IMR-90 (cell line): Measurements from ENCODE around the gene LMNB1. TPM values are rescaled to one million over a fixed set of nuclear protein-coding genes. Genes with fewer than 3 reads are reported as not detected.
A peak's percentile ranks its signal among the peaks of the same experiment; 100 is the strongest.

Experiments used
- ATAC-seq: fragments of 200-7000 bp; cut with Tn5 transposase; 2 replicates; pipeline ENCODE4 v1.9.1; 2020; ENCODE audit warnings: low read depth, mild to moderate bottlenecking, moderate library complexity
- BruUV-seq: library from RNA; stranded (reverse); fragments of 400-500 nt; replicated peaks from 2 replicates; lab custom pipeline; 2021; lab: Mats Ljungman, UMichigan
- CTCF ChIA-PET: fragments of 300-600 bp; formaldehyde crosslinking; extraction: SDS; loops from one replicate; lab custom pipeline; 2021; ENCODE audit warnings: antibody characterized with exemption; lab: Yijun Ruan, JAX
- POLR2A ChIA-PET: fragments of 300-600 bp; sonication (Branson Sonifier 250); formaldehyde crosslinking; loops from one replicate; lab custom pipeline; 2022; ENCODE audit warnings: antibody characterized with exemption; ENCODE audit not compliant: unreplicated experiment; lab: Charles Lee
- DNase-seq: peaks from one replicate; pipeline ENCODE4 v3.0.0; 2013
- H2AFZ ChIP-seq: replicated peaks from 2 replicates; pipeline ENCODE3; 2013; ENCODE audit warnings: low read length, mild to moderate bottlenecking; ENCODE audit not compliant: poor library complexity
- H2AK5ac ChIP-seq: 2 replicates; pipeline ENCODE4 v1.6.1; 2013; ENCODE audit warnings: low read depth, low read length, inconsistent platforms
- H2AK9ac ChIP-seq: replicated peaks from 2 replicates; pipeline ENCODE3; 2013; ENCODE audit warnings: mild to moderate bottlenecking, low read depth, low read length, moderate library complexity; ENCODE audit not compliant: poor library complexity
- H2BK120ac ChIP-seq: 2 replicates; pipeline ENCODE4 v1.6.1; 2013; ENCODE audit warnings: low read depth, low read length, inconsistent platforms
- H2BK15ac ChIP-seq: 3 replicates; pipeline ENCODE4 v1.6.1; 2013; ENCODE audit warnings: low read depth, low read length, inconsistent platforms
- H2BK20ac ChIP-seq: 2 replicates; pipeline ENCODE4 v1.6.1; 2013; ENCODE audit warnings: low read depth, mild to moderate bottlenecking, inconsistent platforms, low read length, moderate library complexity
- H2BK5ac ChIP-seq: 2 replicates; pipeline ENCODE4 v1.6.1; 2013; ENCODE audit warnings: mild to moderate bottlenecking, low read depth, low read length, inconsistent platforms; ENCODE audit not compliant: poor library complexity, severe bottlenecking
- H3K14ac ChIP-seq: replicated peaks from 2 replicates; pipeline ENCODE4 v1.6.1; 2013; ENCODE audit warnings: low read depth, low read length, inconsistent platforms
- H3K18ac ChIP-seq: 2 replicates; pipeline ENCODE4 v1.6.1; 2013; ENCODE audit warnings: low read depth, low read length, control low read depth
- H3K23ac ChIP-seq: 2 replicates; pipeline ENCODE4 v1.6.1; 2013; ENCODE audit warnings: low read depth, low read length, inconsistent platforms
- H3K27ac ChIP-seq: 2 replicates; pipeline ENCODE4 v1.5.1; 2013; ENCODE audit warnings: mild to moderate bottlenecking, control low read depth, low read length; ENCODE audit not compliant: insufficient read depth
- H3K27me3 ChIP-seq: 2 replicates; pipeline ENCODE4 v1.6.1; 2013; ENCODE audit warnings: low read length; ENCODE audit not compliant: control insufficient read depth, insufficient read depth
- H3K36me3 ChIP-seq: 2 replicates; pipeline ENCODE4 v1.6.1; 2013; ENCODE audit warnings: low read length, mixed read lengths; ENCODE audit not compliant: control insufficient read depth, insufficient read depth
- H3K4ac ChIP-seq: 2 replicates; pipeline ENCODE4 v1.6.1; 2013; ENCODE audit warnings: low read depth, low read length, inconsistent platforms
- H3K4me1 ChIP-seq: 2 replicates; pipeline ENCODE4 v1.6.1; 2013; ENCODE audit warnings: low read length, mixed read lengths; ENCODE audit not compliant: control insufficient read depth, insufficient read depth
- H3K4me2 ChIP-seq: 2 replicates; pipeline ENCODE4 v1.6.1; 2013; ENCODE audit warnings: low read depth, mild to moderate bottlenecking, control low read depth, low read length, moderate library complexity
- H3K4me3 ChIP-seq: 2 replicates; pipeline ENCODE4 v1.5.1; 2013; ENCODE audit warnings: low read depth, mild to moderate bottlenecking, control low read depth, low read length, moderate library complexity; ENCODE audit not compliant: insufficient read depth
- H3K56ac ChIP-seq: 2 replicates; pipeline ENCODE4 v1.6.1; 2013; ENCODE audit warnings: low read length, inconsistent platforms; ENCODE audit not compliant: insufficient read depth; ENCODE audit errors: extremely low read depth
- H3K79me1 ChIP-seq, 2 experiments: 2 replicates each; pipeline ENCODE4 v1.6.1; 2013; ENCODE audit warnings: low read length in 2 of 2, inconsistent platforms in 1 of 2, low read depth in 1 of 2
- H3K9ac ChIP-seq: 2 replicates; pipeline ENCODE4 v1.6.1; 2013; ENCODE audit warnings: low read depth, low read length, control low read depth
- H3K9me1 ChIP-seq: 2 replicates; pipeline ENCODE4 v1.6.1; 2013; ENCODE audit warnings: low read length, inconsistent platforms; ENCODE audit not compliant: insufficient read depth
- H3K9me3 ChIP-seq: 2 replicates; pipeline ENCODE4 v1.6.1; 2013; ENCODE audit warnings: low read length; ENCODE audit not compliant: control insufficient read depth, insufficient read depth
- H4K20me1 ChIP-seq: 2 replicates; pipeline ENCODE4 v1.6.1; 2013; ENCODE audit warnings: low read length, inconsistent platforms; ENCODE audit not compliant: insufficient read depth
- H4K5ac ChIP-seq: 2 replicates; pipeline ENCODE4 v1.6.1; 2013; ENCODE audit warnings: mild to moderate bottlenecking, low read depth, low read length, control low read depth
- H4K8ac ChIP-seq, 2 experiments: 2 replicates each; pipeline ENCODE4 v1.6.1; 2013; ENCODE audit warnings: low read depth in 2 of 2, low read length in 2 of 2, control low read depth in 1 of 2, inconsistent platforms in 1 of 2
- H4K91ac ChIP-seq: 2 replicates; pipeline ENCODE4 v1.6.1; 2013; ENCODE audit warnings: low read depth, low read length, inconsistent platforms; ENCODE audit not compliant: insufficient read depth
- CEBPB ChIP-seq: IDR thresholded peaks from 2 replicates; pipeline ENCODE4 v1.6.1; 2012; ENCODE audit warnings: low read depth, low read length, improper control_type of control experiment
- CHD1 ChIP-seq: IDR thresholded peaks from 2 replicates; pipeline ENCODE4 v1.6.1; 2012; ENCODE audit warnings: low read depth, low read length, improper control_type of control experiment
- CTCF ChIP-seq: conservative IDR thresholded peaks from 2 replicates; pipeline ENCODE4 v1.5.1; 2012; ENCODE audit warnings: mild to moderate bottlenecking, low read depth, low read length, improper control_type of control experiment
- FOS ChIP-seq: fragments of 150-350 bp; IDR thresholded peaks from 2 replicates; pipeline ENCODE4 v1.6.1; 2016; ENCODE audit warnings: low read depth, low read length
- MXI1 ChIP-seq: IDR thresholded peaks from 2 replicates; pipeline ENCODE4 v1.6.1; 2012; ENCODE audit warnings: low read depth, mild to moderate bottlenecking, low read length, moderate library complexity, borderline replicate concordance
- NFE2L2 ChIP-seq: fragments of 150-350 bp; IDR thresholded peaks from 2 replicates; pipeline ENCODE4 v1.6.1; 2016; ENCODE audit warnings: low read depth, mild to moderate bottlenecking, low read length
- POLR2A ChIP-seq: IDR thresholded peaks from 2 replicates; pipeline ENCODE4 v1.6.1; 2012; ENCODE audit warnings: mild to moderate bottlenecking, low read depth, low read length
- RAD21 ChIP-seq: IDR thresholded peaks from 2 replicates; pipeline ENCODE4 v1.6.1; 2012; ENCODE audit warnings: low read length, improper control_type of control experiment
- WGBS, 2 experiments: methylation state at CpG; one replicate each; pipeline versions ENCODE4 v1.1.5 to v1.1.7; 2013; ENCODE audit warnings: missing lambda C conversion rate in 2 of 2; ENCODE audit not compliant: insufficient read length in 1 of 2; ENCODE audit errors: extremely low coverage in 2 of 2; 5-methylcytosine and 5-hydroxymethylcytosine counted together
- dilution Hi-C: fragments of 300-500 bp; cut with HindIII; formaldehyde crosslinking; loops from one replicate; pipeline ENCODE4 v1.14.3; 2018; ENCODE audit warnings: low sequenced_read_pairs; ENCODE audit not compliant: unreplicated experiment
- in situ Hi-C: fragments of 300-500 bp; cut with MboI; formaldehyde crosslinking; loops from 3 replicates; pipeline ENCODE4 v1.14.3; 2019; ENCODE audit warnings: low sequenced_read_pairs, inconsistent platforms, mixed read lengths
- intact Hi-C: fragments of 100-400 bp; cut with micrococcal nuclease; formaldehyde crosslinking; loops from 2 replicates; pipeline ENCODE4 v1.10.0; 2022
- polyA plus RNA-seq, 3 experiments: library from polyadenylated mRNA; depleted of rRNA; stranded (reverse); fragments of >200 nt; gene quantifications; 2 replicates each; pipeline ENCODE4 v1.2.3, GENCODE V29; 2012; ENCODE audit warnings: low replicate concordance in 1 of 3
- total RNA-seq: library from RNA; depleted of rRNA; stranded (reverse); fragments of >200 nt; gene quantifications from 2 replicates; pipeline ENCODE4 v1.2.3, GENCODE V29; 2012

LMNB1 gene
- total and polyA plus RNA-seq, 2 of the 4 experiments (the other 2 are of a cell fraction) = 36.0 to 53.6 TPM

- no peak overlapping the region; the same call in 1 of the 2 replicates for H3K56ac ChIP-seq
- DNase-seq = peak; percentile 65
- peak overlapping the region; percentile 41; the same call in 1 of the 2 replicates for H3K18ac ChIP-seq
- peaks cover 9% of the 10 kb centered on the region for H3K9me1 ChIP-seq
- H3K9me3 ChIP-seq = no peaks in the 10 kb centered on the region
- H3K4ac ChIP-seq = peak overlapping the region; percentile 60
- no CpG with 5 or more reads among the region's 2 CpGs for WGBS, 2 experiments
- no peak overlapping the region for H3K4me3 ChIP-seq
- H3K23ac ChIP-seq = no peak overlapping the region
- H2AK5ac ChIP-seq = peak overlapping the region; percentile 33; the same call in 1 of the 2 replicates
- no TSS peak for BruUV-seq
- ChIA-PET CTCF (interaction anchor here (0.7 to 1.1 kb wide), 3 partner anchors 9 to 13 kb away, joined by 3 to 4 read pairs (median 4); no protein-coding TSS in a partner anchor), POLR2A (no interaction called here)
- in situ Hi-C loops = loop anchor here (25.0 kb wide), 1 partner anchor 697 kb away; the partner anchor contains the start of gene PRRC1
- H3K9ac ChIP-seq = no peak overlapping the region
- dilution Hi-C loops = no loop called here
- no peak overlapping the region for H3K4me2 ChIP-seq
- no peaks in the 10 kb centered on the region for H3K27me3 ChIP-seq
- peaks cover 10% of the 10 kb centered on the region for H3K4me1 ChIP-seq
- no peaks in the 10 kb centered on the region for H4K20me1 ChIP-seq
- no peak overlapping the region for H2AK9ac ChIP-seq
- H2BK120ac ChIP-seq = peak overlapping the region; percentile 79
- no peak overlapping the region; the same call in 1 of the 2 replicates for H4K91ac ChIP-seq
- H3K27ac ChIP-seq = peak overlapping the region; percentile 48; the same call in 1 of the 2 replicates
- peaks cover 29 to 48% of the 10 kb centered on the region in 2 experiments for H3K79me1 ChIP-seq
- H4K5ac ChIP-seq = no peak overlapping the region; the same call in 1 of the 2 replicates
- H3K36me3 ChIP-seq = peaks cover 4% of the 10 kb centered on the region; the same call in 1 of the 2 replicates
- peak overlapping the region; percentile 65 for H2BK5ac ChIP-seq
- H3K14ac ChIP-seq = 0 out of 2 replicates have a peak overlapping the region, but pooled peaks have one; percentile 31
- no peak for ATAC-seq
- H4K8ac ChIP-seq = peak overlapping the region in 1 of 2 experiments; percentile 26; a peak in 2 of 4 replicates
- 0 out of 2 replicates have a peak overlapping the region, but pooled peaks have one; percentile 69 for H2BK20ac ChIP-seq
- no peak overlapping the region for H2AFZ ChIP-seq
- no peak overlapping the region for H2BK15ac ChIP-seq
- intact Hi-C loops = no loop called here
- no peak for TF ChIP-seq CHD1
- TF ChIP-seq CEBPB = peak; percentile 69; the same call in 1 of the 2 replicates
- TF ChIP-seq MXI1 = no peak
- TF ChIP-seq NFE2L2 = peak; percentile 80
- no peak for TF ChIP-seq CTCF
- peak; percentile 26; the same call in 1 of the 2 replicates for TF ChIP-seq FOS
- no peak for TF ChIP-seq POLR2A
- TF ChIP-seq RAD21 = no peak
These were observed 37.9 kb downstream of the LMNB1 start for GRCh38 chr5:126814721-126815404.
